ENCODE measurements around the gene TRIM50. TPM values are rescaled to one million over a fixed set of nuclear protein-coding genes. Genes with fewer than 3 reads are reported as not detected.

Gene TRIM50
- total and polyA plus RNA-seq, 9 of the 15 experiments (the other 6 are each of a cell fraction or from before 2014, with no cell fraction given), result not detected

DNA sequence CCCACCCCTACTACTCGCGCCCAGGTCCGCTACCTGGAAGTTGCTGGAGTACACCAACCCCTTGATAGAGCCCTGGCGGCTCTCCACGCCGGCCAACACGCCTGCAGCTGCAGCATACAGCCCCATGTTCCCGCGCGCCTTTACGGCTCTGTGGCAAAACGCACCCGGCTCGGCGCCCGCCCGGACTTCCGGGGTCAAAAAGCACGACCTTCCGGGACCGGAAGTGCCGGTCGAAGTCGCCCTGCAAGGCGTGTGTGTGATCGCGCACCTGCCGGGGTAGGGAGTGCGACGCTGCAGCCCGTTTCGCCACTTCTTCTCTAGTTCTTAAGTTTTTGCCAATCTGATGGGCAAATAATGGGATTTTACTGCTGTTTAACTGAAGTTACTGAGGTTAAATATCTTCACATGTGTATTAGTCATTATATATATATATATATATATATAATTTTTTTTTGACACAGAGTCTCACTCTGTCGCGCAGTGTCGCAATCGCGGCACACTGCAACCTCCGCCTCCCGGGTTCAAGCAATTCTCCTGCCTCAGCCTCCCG lies 19.1 kb downstream of the TRIM50 start, which contains the start of gene NSUN5 (continued):
- TF ChIP-seq YY1 (IDR thresholded peaks at IDR 0.05; ENCODE audit: borderline replicate concordance in 1 of 3, control insufficient read depth in 1 of 3, extremely low read depth in 1 of 3, insufficient read depth in 3 of 3, insufficient read length in 1 of 3, insufficient replicate concordance in 2 of 3, low read depth in 1 of 3, low read length in 2 of 3), result peak in 2 of 3 experiments; percentile 70 to 86
- TF ChIP-seq, protein P1, sequence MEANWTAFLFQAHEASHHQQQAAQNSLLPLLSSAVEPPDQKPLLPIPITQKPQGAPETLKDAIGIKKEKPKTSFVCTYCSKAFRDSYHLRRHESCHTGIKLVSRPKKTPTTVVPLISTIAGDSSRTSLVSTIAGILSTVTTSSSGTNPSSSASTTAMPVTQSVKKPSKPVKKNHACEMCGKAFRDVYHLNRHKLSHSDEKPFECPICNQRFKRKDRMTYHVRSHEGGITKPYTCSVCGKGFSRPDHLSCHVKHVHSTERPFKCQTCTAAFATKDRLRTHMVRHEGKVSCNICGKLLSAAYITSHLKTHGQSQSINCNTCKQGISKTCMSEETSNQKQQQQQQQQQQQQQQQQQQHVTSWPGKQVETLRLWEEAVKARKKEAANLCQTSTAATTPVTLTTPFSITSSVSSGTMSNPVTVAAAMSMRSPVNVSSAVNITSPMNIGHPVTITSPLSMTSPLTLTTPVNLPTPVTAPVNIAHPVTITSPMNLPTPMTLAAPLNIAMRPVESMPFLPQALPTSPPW (CRISPR knock-in tag; IDR thresholded peaks at IDR 0.05), result peak; percentile 65; the same call in 1 of the 2 replicates
- TF ChIP-seq, protein P2, sequence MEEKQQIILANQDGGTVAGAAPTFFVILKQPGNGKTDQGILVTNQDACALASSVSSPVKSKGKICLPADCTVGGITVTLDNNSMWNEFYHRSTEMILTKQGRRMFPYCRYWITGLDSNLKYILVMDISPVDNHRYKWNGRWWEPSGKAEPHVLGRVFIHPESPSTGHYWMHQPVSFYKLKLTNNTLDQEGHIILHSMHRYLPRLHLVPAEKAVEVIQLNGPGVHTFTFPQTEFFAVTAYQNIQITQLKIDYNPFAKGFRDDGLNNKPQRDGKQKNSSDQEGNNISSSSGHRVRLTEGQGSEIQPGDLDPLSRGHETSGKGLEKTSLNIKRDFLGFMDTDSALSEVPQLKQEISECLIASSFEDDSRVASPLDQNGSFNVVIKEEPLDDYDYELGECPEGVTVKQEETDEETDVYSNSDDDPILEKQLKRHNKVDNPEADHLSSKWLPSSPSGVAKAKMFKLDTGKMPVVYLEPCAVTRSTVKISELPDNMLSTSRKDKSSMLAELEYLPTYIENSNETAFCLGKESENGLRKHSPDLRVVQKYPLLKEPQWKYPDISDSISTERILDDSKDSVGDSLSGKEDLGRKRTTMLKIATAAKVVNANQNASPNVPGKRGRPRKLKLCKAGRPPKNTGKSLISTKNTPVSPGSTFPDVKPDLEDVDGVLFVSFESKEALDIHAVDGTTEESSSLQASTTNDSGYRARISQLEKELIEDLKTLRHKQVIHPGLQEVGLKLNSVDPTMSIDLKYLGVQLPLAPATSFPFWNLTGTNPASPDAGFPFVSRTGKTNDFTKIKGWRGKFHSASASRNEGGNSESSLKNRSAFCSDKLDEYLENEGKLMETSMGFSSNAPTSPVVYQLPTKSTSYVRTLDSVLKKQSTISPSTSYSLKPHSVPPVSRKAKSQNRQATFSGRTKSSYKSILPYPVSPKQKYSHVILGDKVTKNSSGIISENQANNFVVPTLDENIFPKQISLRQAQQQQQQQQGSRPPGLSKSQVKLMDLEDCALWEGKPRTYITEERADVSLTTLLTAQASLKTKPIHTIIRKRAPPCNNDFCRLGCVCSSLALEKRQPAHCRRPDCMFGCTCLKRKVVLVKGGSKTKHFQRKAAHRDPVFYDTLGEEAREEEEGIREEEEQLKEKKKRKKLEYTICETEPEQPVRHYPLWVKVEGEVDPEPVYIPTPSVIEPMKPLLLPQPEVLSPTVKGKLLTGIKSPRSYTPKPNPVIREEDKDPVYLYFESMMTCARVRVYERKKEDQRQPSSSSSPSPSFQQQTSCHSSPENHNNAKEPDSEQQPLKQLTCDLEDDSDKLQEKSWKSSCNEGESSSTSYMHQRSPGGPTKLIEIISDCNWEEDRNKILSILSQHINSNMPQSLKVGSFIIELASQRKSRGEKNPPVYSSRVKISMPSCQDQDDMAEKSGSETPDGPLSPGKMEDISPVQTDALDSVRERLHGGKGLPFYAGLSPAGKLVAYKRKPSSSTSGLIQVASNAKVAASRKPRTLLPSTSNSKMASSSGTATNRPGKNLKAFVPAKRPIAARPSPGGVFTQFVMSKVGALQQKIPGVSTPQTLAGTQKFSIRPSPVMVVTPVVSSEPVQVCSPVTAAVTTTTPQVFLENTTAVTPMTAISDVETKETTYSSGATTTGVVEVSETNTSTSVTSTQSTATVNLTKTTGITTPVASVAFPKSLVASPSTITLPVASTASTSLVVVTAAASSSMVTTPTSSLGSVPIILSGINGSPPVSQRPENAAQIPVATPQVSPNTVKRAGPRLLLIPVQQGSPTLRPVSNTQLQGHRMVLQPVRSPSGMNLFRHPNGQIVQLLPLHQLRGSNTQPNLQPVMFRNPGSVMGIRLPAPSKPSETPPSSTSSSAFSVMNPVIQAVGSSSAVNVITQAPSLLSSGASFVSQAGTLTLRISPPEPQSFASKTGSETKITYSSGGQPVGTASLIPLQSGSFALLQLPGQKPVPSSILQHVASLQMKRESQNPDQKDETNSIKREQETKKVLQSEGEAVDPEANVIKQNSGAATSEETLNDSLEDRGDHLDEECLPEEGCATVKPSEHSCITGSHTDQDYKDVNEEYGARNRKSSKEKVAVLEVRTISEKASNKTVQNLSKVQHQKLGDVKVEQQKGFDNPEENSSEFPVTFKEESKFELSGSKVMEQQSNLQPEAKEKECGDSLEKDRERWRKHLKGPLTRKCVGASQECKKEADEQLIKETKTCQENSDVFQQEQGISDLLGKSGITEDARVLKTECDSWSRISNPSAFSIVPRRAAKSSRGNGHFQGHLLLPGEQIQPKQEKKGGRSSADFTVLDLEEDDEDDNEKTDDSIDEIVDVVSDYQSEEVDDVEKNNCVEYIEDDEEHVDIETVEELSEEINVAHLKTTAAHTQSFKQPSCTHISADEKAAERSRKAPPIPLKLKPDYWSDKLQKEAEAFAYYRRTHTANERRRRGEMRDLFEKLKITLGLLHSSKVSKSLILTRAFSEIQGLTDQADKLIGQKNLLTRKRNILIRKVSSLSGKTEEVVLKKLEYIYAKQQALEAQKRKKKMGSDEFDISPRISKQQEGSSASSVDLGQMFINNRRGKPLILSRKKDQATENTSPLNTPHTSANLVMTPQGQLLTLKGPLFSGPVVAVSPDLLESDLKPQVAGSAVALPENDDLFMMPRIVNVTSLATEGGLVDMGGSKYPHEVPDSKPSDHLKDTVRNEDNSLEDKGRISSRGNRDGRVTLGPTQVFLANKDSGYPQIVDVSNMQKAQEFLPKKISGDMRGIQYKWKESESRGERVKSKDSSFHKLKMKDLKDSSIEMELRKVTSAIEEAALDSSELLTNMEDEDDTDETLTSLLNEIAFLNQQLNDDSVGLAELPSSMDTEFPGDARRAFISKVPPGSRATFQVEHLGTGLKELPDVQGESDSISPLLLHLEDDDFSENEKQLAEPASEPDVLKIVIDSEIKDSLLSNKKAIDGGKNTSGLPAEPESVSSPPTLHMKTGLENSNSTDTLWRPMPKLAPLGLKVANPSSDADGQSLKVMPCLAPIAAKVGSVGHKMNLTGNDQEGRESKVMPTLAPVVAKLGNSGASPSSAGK (IDR thresholded peaks at IDR 0.05), result peak; percentile 100
- TF ChIP-seq, protein P3, sequence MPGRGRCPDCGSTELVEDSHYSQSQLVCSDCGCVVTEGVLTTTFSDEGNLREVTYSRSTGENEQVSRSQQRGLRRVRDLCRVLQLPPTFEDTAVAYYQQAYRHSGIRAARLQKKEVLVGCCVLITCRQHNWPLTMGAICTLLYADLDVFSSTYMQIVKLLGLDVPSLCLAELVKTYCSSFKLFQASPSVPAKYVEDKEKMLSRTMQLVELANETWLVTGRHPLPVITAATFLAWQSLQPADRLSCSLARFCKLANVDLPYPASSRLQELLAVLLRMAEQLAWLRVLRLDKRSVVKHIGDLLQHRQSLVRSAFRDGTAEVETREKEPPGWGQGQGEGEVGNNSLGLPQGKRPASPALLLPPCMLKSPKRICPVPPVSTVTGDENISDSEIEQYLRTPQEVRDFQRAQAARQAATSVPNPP (IDR thresholded peaks at IDR 0.05; ENCODE audit: borderline replicate concordance, insufficient read depth, insufficient read length), result no peak
- 0 out of 2 replicates have a peak, but pooled peaks have one; percentile 58 for TF ChIP-seq HDAC2 (IDR thresholded peaks at IDR 0.05)
- peak; percentile 72 for TF ChIP-seq SIN3B (IDR thresholded peaks at IDR 0.05; ENCODE audit: low read depth)
- TF ChIP-seq, protein P4, sequence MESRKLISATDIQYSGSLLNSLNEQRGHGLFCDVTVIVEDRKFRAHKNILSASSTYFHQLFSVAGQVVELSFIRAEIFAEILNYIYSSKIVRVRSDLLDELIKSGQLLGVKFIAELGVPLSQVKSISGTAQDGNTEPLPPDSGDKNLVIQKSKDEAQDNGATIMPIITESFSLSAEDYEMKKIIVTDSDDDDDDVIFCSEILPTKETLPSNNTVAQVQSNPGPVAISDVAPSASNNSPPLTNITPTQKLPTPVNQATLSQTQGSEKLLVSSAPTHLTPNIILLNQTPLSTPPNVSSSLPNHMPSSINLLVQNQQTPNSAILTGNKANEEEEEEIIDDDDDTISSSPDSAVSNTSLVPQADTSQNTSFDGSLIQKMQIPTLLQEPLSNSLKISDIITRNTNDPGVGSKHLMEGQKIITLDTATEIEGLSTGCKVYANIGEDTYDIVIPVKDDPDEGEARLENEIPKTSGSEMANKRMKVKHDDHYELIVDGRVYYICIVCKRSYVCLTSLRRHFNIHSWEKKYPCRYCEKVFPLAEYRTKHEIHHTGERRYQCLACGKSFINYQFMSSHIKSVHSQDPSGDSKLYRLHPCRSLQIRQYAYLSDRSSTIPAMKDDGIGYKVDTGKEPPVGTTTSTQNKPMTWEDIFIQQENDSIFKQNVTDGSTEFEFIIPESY (CRISPR knock-in tag; IDR thresholded peaks at IDR 0.05), result peak; percentile 43; the same call in 1 of the 2 replicates
